Ureter (tissue), 1 donor: Measurements from ENCODE around the gene GNAL. TPM values are rescaled to one million over a fixed set of nuclear protein-coding genes. Genes with fewer than 3 reads are reported as not detected.
A peak's percentile ranks its signal among the peaks of the same experiment; 100 is the strongest.
"Not testable (repeated sequence)": the region's sequence is repeated elsewhere in the genome, so short reads cannot be mapped to it uniquely, and the experiment has no call there.

Experiments used
- DNase-seq: peaks from one replicate; pipeline ENCODE4 v3.0.0-alpha.2; 2020; ENCODE audit warnings: low spot score
- total RNA-seq: library from RNA; stranded (reverse); gene quantifications from one replicate; pipeline ENCODE4 v1.2.4, GENCODE V29; 2023
- donor health status: DM: yes; HTN: yes; CAD: no.

Gene GNAL
- total RNA-seq, 1 donor from 2014 or later: 19.4 TPM

- no peak for DNase-seq
Measured at GRCh38 chr18:11849279-11849678, 160.2 kb downstream of the GNAL start.

- DNase-seq: peak; percentile 69
Measured at GRCh38 chr18:11849841-11850634, 161.0 kb downstream of the GNAL start.

- no peak for DNase-seq
Measured at GRCh38 chr18:11850821-11851145, 161.7 kb downstream of the GNAL start.

GRCh38 chr18:11851146-11851805 lies 162.2 kb downstream of the GNAL start, which contains the start of gene CHMP1B:
TSS of gene CHMP1B (plus strand) at chr18:11851413. CDS start at chr18:11851512, 99 bp downstream.
- DNase-seq: peak; percentile 98

- DNase-seq: no peak
Measured at GRCh38 chr18:11851806-11852337, 162.8 kb downstream of the GNAL start.

- DNase-seq: not testable (repeated sequence)
Measured at GRCh38 chr18:11854554-11854953, 165.5 kb downstream of the GNAL start.

GRCh38 chr18:11857177-11857887 lies 168.3 kb downstream of the GNAL start:
- DNase-seq: peak; percentile 48

GRCh38 chr18:11859282-11859830 lies 170.3 kb downstream of the GNAL start:
- no peak for DNase-seq

- DNase-seq: no peak
Measured at GRCh38 chr18:11859903-11860407, 170.9 kb downstream of the GNAL start.

- DNase-seq: no peak
Measured at GRCh38 chr18:11860594-11861450, 171.8 kb downstream of the GNAL start.

- DNase-seq: no peak
Measured at GRCh38 chr18:11861583-11862288, 172.7 kb downstream of the GNAL start.

- no peak for DNase-seq
Measured at GRCh38 chr18:11862468-11863137, 173.5 kb downstream of the GNAL start.

GRCh38 chr18:11864471-11864870 lies 175.4 kb downstream of the GNAL start:
- no peak for DNase-seq

- no peak for DNase-seq
Measured at GRCh38 chr18:11865071-11865470, 176.0 kb downstream of the GNAL start.

GRCh38 chr18:11866329-11866728 lies 177.3 kb downstream of the GNAL start:
- no peak for DNase-seq

GRCh38 chr18:11866764-11867163 lies 177.7 kb downstream of the GNAL start:
- DNase-seq: no peak

- DNase-seq: no peak
Measured at GRCh38 chr18:11868230-11868629, 179.2 kb downstream of the GNAL start.

- DNase-seq: no peak
Measured at GRCh38 chr18:11871501-11871900, 182.4 kb downstream of the GNAL start.

GRCh38 chr18:11872479-11873136 lies 183.5 kb downstream of the GNAL start:
- DNase-seq: no peak
